ENCODE data around the gene UQCR10.

The UQCR10 gene

GRCh38 chr22:29731058-29731850 lies 35.9 kb upstream of the UQCR10 start:
- TF ChIP-seq TCF12 (IDR thresholded peaks at IDR 0.05; ENCODE audit: low read depth) (no peak), NFIC (IDR thresholded peaks at IDR 0.05) (no peak), USF1 (IDR thresholded peaks at IDR 0.05) (no peak), REST (IDR thresholded peaks at IDR 0.05; ENCODE audit: low read depth) (no peak)

GRCh38 chr22:29732883-29733282 lies 34.3 kb upstream of the UQCR10 start:
- TF ChIP-seq REST (IDR thresholded peaks at IDR 0.05; ENCODE audit: low read depth), result no peak
- no peak for TF ChIP-seq CREB1 (IDR thresholded peaks at IDR 0.05; ENCODE audit: low read depth)
- no peak for TF ChIP-seq CEBPB (IDR thresholded peaks at IDR 0.05)
- no peak for TF ChIP-seq RAD21 (IDR thresholded peaks at IDR 0.05; ENCODE audit: low read depth)
- TF ChIP-seq FOXM1 (IDR thresholded peaks at IDR 0.05; ENCODE audit: borderline replicate concordance, low read depth), result no peak
- TF ChIP-seq USF1 (IDR thresholded peaks at IDR 0.05), result no peak
- TF ChIP-seq TAF1 (IDR thresholded peaks at IDR 0.05; ENCODE audit: low read depth), result no peak
- no peak for TF ChIP-seq MAX (IDR thresholded peaks at IDR 0.05)

GRCh38 chr22:29733362-29734201 lies 33.6 kb upstream of the UQCR10 start:
- TF ChIP-seq REST (IDR thresholded peaks at IDR 0.05; ENCODE audit: low read depth), result no peak
- TF ChIP-seq MAX (IDR thresholded peaks at IDR 0.05), result peak; percentile 69
- TF ChIP-seq CEBPB (IDR thresholded peaks at IDR 0.05), result peak; percentile 88
- no peak for TF ChIP-seq FOXM1 (IDR thresholded peaks at IDR 0.05; ENCODE audit: borderline replicate concordance, low read depth)
- TF ChIP-seq NFIC (IDR thresholded peaks at IDR 0.05), result peak; percentile 90
- TF ChIP-seq EGR1 (IDR thresholded peaks at IDR 0.05), result no peak
- TF ChIP-seq TCF12 (IDR thresholded peaks at IDR 0.05; ENCODE audit: low read depth), result peak; percentile 80
- peak; percentile 82 for TF ChIP-seq USF1 (IDR thresholded peaks at IDR 0.05)
- peak; percentile 69 for TF ChIP-seq TEAD4 (IDR thresholded peaks at IDR 0.05)
- no peak for TF ChIP-seq RAD21 (IDR thresholded peaks at IDR 0.05; ENCODE audit: low read depth)
- TF ChIP-seq EP300 (IDR thresholded peaks at IDR 0.05; ENCODE audit: borderline replicate concordance), result peak; percentile 71; the same call in 1 of the 2 replicates
- TF ChIP-seq YY1 (IDR thresholded peaks at IDR 0.05; ENCODE audit: low read depth), result no peak
- no peak for TF ChIP-seq CREB1 (IDR thresholded peaks at IDR 0.05; ENCODE audit: low read depth)
- TF ChIP-seq TAF1 (IDR thresholded peaks at IDR 0.05; ENCODE audit: low read depth), result no peak
- peak; percentile 77 for TF ChIP-seq ZBTB7A (IDR thresholded peaks at IDR 0.05; ENCODE audit: low read depth)
